ENCODE measurements around the gene OR7G3. TPM values are rescaled to one million over a fixed set of nuclear protein-coding genes. Genes with fewer than 3 reads are reported as not detected.

The OR7G3 gene
- total RNA-seq, 6 experiments from 2014 or later: not detected

- no peak for TF ChIP-seq CTCF (IDR thresholded peaks at IDR 0.05)
- no peaks in the 10 kb centered on the region for H3K36me3 Mint-ChIP-seq (ENCODE audit: low read depth)
- no peaks in the 10 kb centered on the region for H3K9me3 Mint-ChIP-seq
- H3K27me3 Mint-ChIP-seq (ENCODE audit: insufficient read depth): no peaks in the 10 kb centered on the region; the same call in none of the 2 replicates
- H3K4me1 Mint-ChIP-seq (ENCODE audit: low read depth): peaks cover 12% of the 10 kb centered on the region
- no peak overlapping the region for H3K27ac Mint-ChIP-seq
- no peak overlapping the region for H3K4me3 Mint-ChIP-seq
- DNase-seq: no peak
These were observed 49.8 kb downstream of the OR7G3 start for GRCh38 chr19:9076901-9077300.

Other genes with a start within 250 kb of the OR7G3 start
- not detected for gene MUC16, start 116.5 kb downstream of the OR7G3 start, total RNA-seq (2021; fragmentation: NEBNext Ultra II Directional; extraction: Animal tissue kit (Norgen Biotek cat#: 25700))
- not detected for gene OR1M1, start 39.9 kb downstream of the OR7G3 start, total RNA-seq (2021; fragmentation: NEBNext Ultra II Directional; extraction: Animal tissue kit (Norgen Biotek cat#: 25700))
- not detected for gene OR7G2, start 19.5 kb downstream of the OR7G3 start, total RNA-seq (2021; fragmentation: NEBNext Ultra II Directional; extraction: Animal tissue kit (Norgen Biotek cat#: 25700))
- gene OR7G1, start 11.2 kb downstream of the OR7G3 start, total RNA-seq (2021; fragmentation: NEBNext Ultra II Directional; extraction: Animal tissue kit (Norgen Biotek cat#: 25700)): not detected
- 10 to 100 TPM; 17.1 to 21.8 (median 20.5) TPM for gene ZNF317, start 13.4 kb upstream of the OR7G3 start, total RNA-seq (2021; fragmentation: NEBNext Ultra II Directional; extraction: Animal tissue kit (Norgen Biotek cat#: 25700))
- gene OR7D2, start 52.0 kb upstream of the OR7G3 start, total RNA-seq (2021; fragmentation: NEBNext Ultra II Directional; extraction: Animal tissue kit (Norgen Biotek cat#: 25700)): not detected
- not detected for gene OR7D4, start 92.6 kb upstream of the OR7G3 start, total RNA-seq (2021; fragmentation: NEBNext Ultra II Directional; extraction: Animal tissue kit (Norgen Biotek cat#: 25700))
- not detected for gene OR7E24, start 124.0 kb upstream of the OR7G3 start, total RNA-seq (2021; fragmentation: NEBNext Ultra II Directional; extraction: Animal tissue kit (Norgen Biotek cat#: 25700))
- gene ZNF699, start 182.9 kb upstream of the OR7G3 start, total RNA-seq (2021; fragmentation: NEBNext Ultra II Directional; extraction: Animal tissue kit (Norgen Biotek cat#: 25700)): 1 to 10 TPM; 5.5 to 7.1 (median 6.6) TPM
- gene ZNF559, start 197.2 kb upstream of the OR7G3 start, total RNA-seq (2021; fragmentation: NEBNext Ultra II Directional; extraction: Animal tissue kit (Norgen Biotek cat#: 25700)): 10 to 100 TPM in 5 of 6 experiments, 1 to 10 TPM in 1; 9.2 to 13.8 (median 11.5) TPM
- gene ZNF177, start 236.1 kb upstream of the OR7G3 start, total RNA-seq (2021; fragmentation: NEBNext Ultra II Directional; extraction: Animal tissue kit (Norgen Biotek cat#: 25700)): 1 to 10 TPM in 2 of 6 experiments, under 1 TPM in 4; 0.66 to 1.3 (median 0.91) TPM